MM.1S (cell line): ENCODE results near the gene KRTAP4-8.

Experiments
- CTCF ChIP-seq: fragments of 300-600 bp; sonication (generic); IDR thresholded peaks from 2 replicates; pipeline ENCODE4 v1.5.1; 2016; ENCODE audit warnings: antibody characterized with exemption, low read length, mixed read lengths
- EZH2phosphoT487 ChIP-seq: fragments of 300-600 bp; sonication (generic); IDR thresholded peaks from 2 replicates; pipeline ENCODE4 v1.6.1; 2018; ENCODE audit warnings: antibody characterized with exemption, low read length

- TF ChIP-seq CTCF (no peak), EZH2phosphoT487 (no peak)
Observed at GRCh38 chr17:41048441-41048840, 49.5 kb downstream of the KRTAP4-8 start.
